ENCODE results near the gene ATAD3B.

Gene ATAD3B

GRCh38 chr1:1471389-1472052, at the start of gene ATAD3B:
TSS of gene ATAD3B (plus strand) at chr1:1471765. CDS start at chr1:1471885, 120 bp downstream.
- Histone ChIP-seq H3K9ac (ENCODE audit: insufficient read length) (peak within 1 kb of the TSS; percentile 95), H3K27ac (peak within 1 kb of the TSS; percentile 82), H3K4me3 (peak within 1 kb of the TSS; percentile 98), H3K36me3 (ENCODE audit: insufficient read depth, low read length) (no peaks in the 10 kb centered on the region), H3K9me3 (ENCODE audit: low read depth, low read length) (no peaks in the 10 kb centered on the region)
- DNase-seq (ENCODE audit: low read depth, low spot score): peak; percentile 59
- TF ChIP-seq FOXP2 (optimal IDR thresholded peaks at IDR 0.05; ENCODE audit: control extremely low read depth, extremely low read length, insufficient read depth) (no peak), EZH2 (IDR thresholded peaks at IDR 0.05) (no peak), POLR2AphosphoS5 (IDR thresholded peaks at IDR 0.05; ENCODE audit: borderline replicate concordance, low read depth, low read length) (peak; percentile 88; the same call in 1 of the 2 replicates)

GRCh38 chr1:1421907-1422464, 49.6 kb upstream of the ATAD3B start:
- TF ChIP-seq FOXP2 (optimal IDR thresholded peaks at IDR 0.05; ENCODE audit: control extremely low read depth, extremely low read length, insufficient read depth) (no peak), POLR2AphosphoS5 (IDR thresholded peaks at IDR 0.05; ENCODE audit: borderline replicate concordance, low read depth, low read length) (no peak), EZH2 (IDR thresholded peaks at IDR 0.05) (no peak)
- Histone ChIP-seq H3K9me3 (ENCODE audit: low read depth, low read length) (no peaks in the 10 kb centered on the region), H3K9ac (ENCODE audit: insufficient read length) (no peak overlapping the region), H3K27ac (no peak overlapping the region), H3K4me3 (no peak overlapping the region), H3K36me3 (ENCODE audit: insufficient read depth, low read length) (no peaks in the 10 kb centered on the region)
- DNase-seq (ENCODE audit: low read depth, low spot score): no peak

GRCh38 chr1:1422465-1423244, 48.9 kb upstream of the ATAD3B start:
- H3K36me3 ChIP-seq (ENCODE audit: insufficient read depth, low read length): no peaks in the 10 kb centered on the region
- H3K4me3 ChIP-seq: no peak overlapping the region
- H3K27ac ChIP-seq: no peak overlapping the region
- no peak for TF ChIP-seq EZH2 (IDR thresholded peaks at IDR 0.05)
- no peak for TF ChIP-seq FOXP2 (optimal IDR thresholded peaks at IDR 0.05; ENCODE audit: control extremely low read depth, extremely low read length, insufficient read depth)
- TF ChIP-seq POLR2AphosphoS5 (IDR thresholded peaks at IDR 0.05; ENCODE audit: borderline replicate concordance, low read depth, low read length): no peak
- no peaks in the 10 kb centered on the region for H3K9me3 ChIP-seq (ENCODE audit: low read depth, low read length)
- no peak overlapping the region for H3K9ac ChIP-seq (ENCODE audit: insufficient read length)
- DNase-seq (ENCODE audit: low read depth, low spot score): no peak

- Histone ChIP-seq H3K27ac (no peak overlapping the region), H3K36me3 (ENCODE audit: insufficient read depth, low read length) (no peaks in the 10 kb centered on the region), H3K9ac (ENCODE audit: insufficient read length) (no peak overlapping the region), H3K9me3 (ENCODE audit: low read depth, low read length) (no peaks in the 10 kb centered on the region), H3K4me3 (no peak overlapping the region)
- no peak for TF ChIP-seq POLR2AphosphoS5 (IDR thresholded peaks at IDR 0.05; ENCODE audit: borderline replicate concordance, low read depth, low read length)
- no peak for TF ChIP-seq EZH2 (IDR thresholded peaks at IDR 0.05)
- TF ChIP-seq FOXP2 (optimal IDR thresholded peaks at IDR 0.05; ENCODE audit: control extremely low read depth, extremely low read length, insufficient read depth): no peak
- no peak for DNase-seq (ENCODE audit: low read depth, low spot score)
Observed at GRCh38 chr1:1423245-1423597, 48.3 kb upstream of the ATAD3B start.

GRCh38 chr1:1424707-1425106, 46.9 kb upstream of the ATAD3B start:
- TF ChIP-seq FOXP2 (optimal IDR thresholded peaks at IDR 0.05; ENCODE audit: control extremely low read depth, extremely low read length, insufficient read depth): no peak
- no peak for TF ChIP-seq POLR2AphosphoS5 (IDR thresholded peaks at IDR 0.05; ENCODE audit: borderline replicate concordance, low read depth, low read length)
- no peak for TF ChIP-seq EZH2 (IDR thresholded peaks at IDR 0.05)
- Histone ChIP-seq H3K9ac (ENCODE audit: insufficient read length) (no peak overlapping the region), H3K4me3 (no peak overlapping the region), H3K9me3 (ENCODE audit: low read depth, low read length) (no peaks in the 10 kb centered on the region), H3K36me3 (ENCODE audit: insufficient read depth, low read length) (no peaks in the 10 kb centered on the region), H3K27ac (no peak overlapping the region)
- DNase-seq (ENCODE audit: low read depth, low spot score): no peak

- Histone ChIP-seq H3K36me3 (ENCODE audit: insufficient read depth, low read length) (no peaks in the 10 kb centered on the region), H3K27ac (no peak overlapping the region), H3K4me3 (no peak overlapping the region), H3K9ac (ENCODE audit: insufficient read length) (no peak overlapping the region), H3K9me3 (ENCODE audit: low read depth, low read length) (no peaks in the 10 kb centered on the region)
- TF ChIP-seq FOXP2 (optimal IDR thresholded peaks at IDR 0.05; ENCODE audit: control extremely low read depth, extremely low read length, insufficient read depth): no peak
- TF ChIP-seq EZH2 (IDR thresholded peaks at IDR 0.05): no peak
- no peak for TF ChIP-seq POLR2AphosphoS5 (IDR thresholded peaks at IDR 0.05; ENCODE audit: borderline replicate concordance, low read depth, low read length)
- DNase-seq (ENCODE audit: low read depth, low spot score): no peak
Observed at GRCh38 chr1:1425426-1425752, 46.2 kb upstream of the ATAD3B start.

GRCh38 chr1:1425753-1426495, 45.6 kb upstream of the ATAD3B start:
- H3K9ac ChIP-seq (ENCODE audit: insufficient read length): no peak overlapping the region
- DNase-seq (ENCODE audit: low read depth, low spot score): no peak
- no peaks in the 10 kb centered on the region for H3K36me3 ChIP-seq (ENCODE audit: insufficient read depth, low read length)
- H3K9me3 ChIP-seq (ENCODE audit: low read depth, low read length): no peaks in the 10 kb centered on the region
- no peak for TF ChIP-seq EZH2 (IDR thresholded peaks at IDR 0.05)
- TF ChIP-seq POLR2AphosphoS5 (IDR thresholded peaks at IDR 0.05; ENCODE audit: borderline replicate concordance, low read depth, low read length): no peak
- TF ChIP-seq FOXP2 (optimal IDR thresholded peaks at IDR 0.05; ENCODE audit: control extremely low read depth, extremely low read length, insufficient read depth): no peak
- no peak overlapping the region for H3K27ac ChIP-seq
- H3K4me3 ChIP-seq: no peak overlapping the region
